Activated CD8-positive, alpha-beta T cell treated with anti-CD3 and anti-CD28 coated beads for 36 hours (primary cell): ENCODE measurements around the gene MAP4K3. TPM values are rescaled to one million over a fixed set of nuclear protein-coding genes. Genes with fewer than 3 reads are reported as not detected.

ENCODE experiments used
- ATAC-seq: fragments of 200-7000 bp; cut with Tn5 transposase; one replicate; pipeline ENCODE4 v1.10.0; 2021; ENCODE audit warnings: mild to moderate bottlenecking, moderate library complexity
- CTCF ChIA-PET: fragments of 350-600 bp; sonication (Branson Sonifier 250); formaldehyde crosslinking; loops from one replicate; lab custom pipeline; 2021; ENCODE audit warnings: antibody characterized with exemption; lab: Charles Lee
- POLR2A ChIA-PET: fragments of 350-600 bp; sonication (Branson Sonifier 250); formaldehyde crosslinking; loops from one replicate; lab custom pipeline; 2021; ENCODE audit warnings: antibody characterized with exemption; lab: Charles Lee
- DNase-seq: peaks from one replicate; pipeline ENCODE4 v3.0.0-alpha.2; 2020
- H3K27ac Mint-ChIP-seq: one replicate; pipeline ENCODE4 v1.8.0; 2021; ENCODE audit warnings: mild to moderate bottlenecking, mixed read lengths
- H3K27me3 Mint-ChIP-seq: one replicate; pipeline ENCODE4 v1.8.0; 2021; ENCODE audit warnings: mixed read lengths
- H3K36me3 Mint-ChIP-seq: one replicate; pipeline ENCODE4 v1.8.0; 2021; ENCODE audit warnings: low read depth, mixed read lengths
- H3K4me1 Mint-ChIP-seq: one replicate; pipeline ENCODE4 v1.8.0; 2021; ENCODE audit warnings: low read depth, mixed read lengths
- H3K4me3 Mint-ChIP-seq: one replicate; pipeline ENCODE4 v1.8.0; 2021; ENCODE audit warnings: mild to moderate bottlenecking, moderate library complexity, mixed read lengths
- H3K9me3 Mint-ChIP-seq: one replicate; pipeline ENCODE4 v1.8.0; 2021; ENCODE audit warnings: mixed read lengths
- intact Hi-C: fragments of 100-400 bp; cut with micrococcal nuclease; formaldehyde crosslinking; loops from one replicate; pipeline ENCODE4 v1.10.0; 2022
- total RNA-seq, 2 experiments: library from RNA; stranded (reverse); gene quantifications; one replicate each; pipeline ENCODE4 v1.2.3, GENCODE V29; 2021
- TF ChIP-seq, protein P1 (sequence below): fragments of 200-600 bp; IDR thresholded peaks from one replicate; pipeline ENCODE4 v1.8.0; 2022; ENCODE audit warnings: antibody characterized with exemption, mild to moderate bottlenecking

The MAP4K3 gene
- total RNA-seq, 2 experiments from 2014 or later = 6.5 to 12.5 TPM

DNA sequence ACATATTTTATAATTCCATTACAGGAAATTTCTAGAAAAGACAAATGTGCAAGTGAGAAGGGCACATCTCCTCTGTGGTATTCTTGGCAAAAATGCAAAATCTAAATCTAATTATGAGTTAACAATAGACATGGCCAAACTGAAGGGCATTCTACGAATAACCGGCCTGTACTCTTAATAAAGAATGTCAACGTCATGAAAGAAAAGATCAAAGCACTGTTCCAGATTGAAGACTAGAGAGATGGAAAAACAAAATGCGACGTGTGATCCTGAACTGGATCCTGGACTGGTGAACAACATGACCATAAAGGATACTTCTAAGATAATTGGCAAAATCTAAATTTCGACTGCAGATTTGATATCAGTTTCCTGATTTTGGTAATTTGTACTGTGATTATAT, 196.3 kb downstream of the MAP4K3 start:
- intact Hi-C loops = no loop called here
- no peak overlapping the region for H3K4me3 Mint-ChIP-seq
- H3K9me3 Mint-ChIP-seq = peaks cover 2% of the 10 kb centered on the region
- ATAC-seq (no peak), DNase-seq (no peak)
- H3K36me3 Mint-ChIP-seq = no peaks in the 10 kb centered on the region
- ChIA-PET CTCF (interaction anchor here (7.2 kb wide), 1 partner anchor 12 kb away, joined by 40 read pairs; no protein-coding TSS in a partner anchor), POLR2A (no interaction called here)
- no peaks in the 10 kb centered on the region for H3K27me3 Mint-ChIP-seq
- H3K27ac Mint-ChIP-seq = no peak overlapping the region
- TF ChIP-seq, protein P1, sequence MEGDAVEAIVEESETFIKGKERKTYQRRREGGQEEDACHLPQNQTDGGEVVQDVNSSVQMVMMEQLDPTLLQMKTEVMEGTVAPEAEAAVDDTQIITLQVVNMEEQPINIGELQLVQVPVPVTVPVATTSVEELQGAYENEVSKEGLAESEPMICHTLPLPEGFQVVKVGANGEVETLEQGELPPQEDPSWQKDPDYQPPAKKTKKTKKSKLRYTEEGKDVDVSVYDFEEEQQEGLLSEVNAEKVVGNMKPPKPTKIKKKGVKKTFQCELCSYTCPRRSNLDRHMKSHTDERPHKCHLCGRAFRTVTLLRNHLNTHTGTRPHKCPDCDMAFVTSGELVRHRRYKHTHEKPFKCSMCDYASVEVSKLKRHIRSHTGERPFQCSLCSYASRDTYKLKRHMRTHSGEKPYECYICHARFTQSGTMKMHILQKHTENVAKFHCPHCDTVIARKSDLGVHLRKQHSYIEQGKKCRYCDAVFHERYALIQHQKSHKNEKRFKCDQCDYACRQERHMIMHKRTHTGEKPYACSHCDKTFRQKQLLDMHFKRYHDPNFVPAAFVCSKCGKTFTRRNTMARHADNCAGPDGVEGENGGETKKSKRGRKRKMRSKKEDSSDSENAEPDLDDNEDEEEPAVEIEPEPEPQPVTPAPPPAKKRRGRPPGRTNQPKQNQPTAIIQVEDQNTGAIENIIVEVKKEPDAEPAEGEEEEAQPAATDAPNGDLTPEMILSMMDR = no peak
- peaks cover 18% of the 10 kb centered on the region for H3K4me1 Mint-ChIP-seq

DNA sequence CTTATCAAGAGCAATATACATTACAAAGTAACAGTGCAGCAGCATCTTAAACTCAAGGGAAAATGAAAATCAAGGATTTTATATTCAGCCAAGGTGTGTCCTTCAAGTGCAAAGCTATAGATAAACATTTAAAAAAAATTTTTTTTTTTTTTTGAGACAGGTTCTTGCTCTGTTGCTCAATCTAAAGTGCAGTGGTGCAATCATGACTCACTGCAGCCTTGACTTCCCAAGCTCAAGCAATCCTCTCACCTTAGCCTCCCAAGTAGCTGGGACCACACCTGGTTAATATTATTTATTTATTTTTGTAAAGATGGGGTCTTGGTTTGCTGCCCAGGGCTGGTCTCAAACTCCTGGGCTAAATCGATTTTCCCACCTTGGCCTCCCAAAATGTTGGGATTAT, 202.3 kb downstream of the MAP4K3 start:
- ATAC-seq (no peak), DNase-seq (no peak)
- H3K27ac Mint-ChIP-seq = no peak overlapping the region
- no peak overlapping the region for H3K4me3 Mint-ChIP-seq
- intact Hi-C loops = no loop called here
- ChIA-PET POLR2A (no interaction called here), CTCF (interaction anchor here (0.5 to 1.6 kb wide), 4 partner anchors 9 to 287 kb away, joined by 3 to 5 read pairs (median 4); no protein-coding TSS in a partner anchor)
- H3K27me3 Mint-ChIP-seq = peaks cover 1% of the 10 kb centered on the region
- H3K9me3 Mint-ChIP-seq = peaks cover 6% of the 10 kb centered on the region
- TF ChIP-seq, protein P1 = no peak
- H3K4me1 Mint-ChIP-seq = peaks cover 2% of the 10 kb centered on the region
- no peaks in the 10 kb centered on the region for H3K36me3 Mint-ChIP-seq

DNA sequence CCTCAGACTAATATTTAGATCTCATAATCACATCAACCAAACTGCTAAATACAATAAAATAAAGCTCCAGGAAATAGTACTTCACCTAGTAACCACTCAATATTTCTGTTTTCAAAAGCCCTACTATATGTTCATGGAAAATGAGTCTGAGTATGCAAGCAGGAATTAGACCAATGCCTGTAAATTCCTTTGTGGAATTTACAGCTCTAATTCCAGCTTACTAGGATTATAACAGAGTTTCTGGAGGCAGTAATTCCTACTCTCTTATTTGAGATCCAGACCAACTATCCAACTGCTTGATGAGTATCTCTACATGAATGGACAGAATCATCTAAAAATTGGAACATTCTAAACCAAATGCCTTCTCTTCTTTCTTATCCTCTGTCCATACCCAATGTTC, 204.9 kb downstream of the MAP4K3 start:
- no peak for DNase-seq
- H3K4me1 Mint-ChIP-seq = peaks cover 18% of the 10 kb centered on the region
- H3K4me3 Mint-ChIP-seq = no peak overlapping the region
- ATAC-seq = no peak
- intact Hi-C loops = no loop called here
- no peak overlapping the region for H3K27ac Mint-ChIP-seq
- peaks cover 1% of the 10 kb centered on the region for H3K27me3 Mint-ChIP-seq
- no peaks in the 10 kb centered on the region for H3K36me3 Mint-ChIP-seq
- peaks cover 6% of the 10 kb centered on the region for H3K9me3 Mint-ChIP-seq
- TF ChIP-seq, protein P1 = no peak
- ChIA-PET POLR2A (interaction anchor here (1.1 to 1.2 kb wide), 2 partner anchors 12 to 278 kb away, joined by 3 read pairs; partner anchors contain the start of gene CDKL4), CTCF (interaction anchor here (0.7 to 7.4 kb wide), 4 partner anchors 107 to 283 kb away, joined by 3 to 210 read pairs (median 4); no protein-coding TSS in a partner anchor)

DNA sequence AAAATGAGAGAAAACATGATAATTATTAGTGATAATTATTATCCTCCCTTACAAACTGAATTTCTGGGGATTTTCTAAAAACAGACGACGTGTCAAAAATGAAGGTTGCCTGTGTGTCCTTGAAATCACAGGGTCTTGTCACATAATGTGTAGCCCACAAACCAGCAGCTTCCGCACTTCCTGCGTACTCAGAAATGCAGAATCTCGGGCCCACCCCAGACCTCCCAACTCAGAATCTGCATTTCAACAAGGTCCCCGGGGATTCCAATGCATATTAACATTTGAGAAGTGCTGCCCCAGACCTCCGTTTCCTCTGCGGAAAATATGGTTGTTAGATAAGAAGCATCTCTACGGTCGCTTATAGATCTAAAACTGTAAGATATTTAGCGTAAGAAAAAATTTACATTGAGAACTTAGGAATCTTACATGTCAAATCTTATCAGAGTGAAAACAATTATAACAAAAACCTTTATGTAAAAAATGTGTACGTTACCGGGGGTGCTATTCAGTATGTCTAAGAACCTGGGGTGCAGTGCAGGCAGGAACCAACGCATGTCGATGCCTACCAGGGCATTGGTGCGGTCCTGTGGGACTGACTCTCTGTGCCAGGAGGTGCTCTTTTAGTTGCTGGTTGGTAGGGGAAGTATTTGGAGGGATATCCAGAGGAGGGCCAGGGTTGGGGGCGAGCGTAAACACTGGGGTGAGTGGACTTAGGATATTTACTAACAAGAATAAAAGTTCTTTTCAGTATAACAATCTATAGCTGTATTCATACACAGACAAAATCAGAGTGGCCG, 208.5 kb downstream of the MAP4K3 start:
- TF ChIP-seq, protein P1 = peak; percentile 28
- CTCF ChIA-PET = interaction anchor here (0.7 to 7.4 kb wide), 67 partner anchors 8 to 692 kb away, joined by 3 to 326 read pairs (median 4); partner anchors contain the start of genes CDKL4 and SOS1
- Mint-ChIP-seq H3K27me3 (no peaks in the 10 kb centered on the region), H3K9me3 (no peaks in the 10 kb centered on the region), H3K36me3 (no peaks in the 10 kb centered on the region), H3K4me3 (peak overlapping the region; percentile 56), H3K4me1 (peaks cover 41% of the 10 kb centered on the region), H3K27ac (peak overlapping the region; percentile 89)
- DNase-seq = peak; percentile 77
- intact Hi-C loops = loop anchor here (1.0 kb wide), 3 partner anchors 107 to 281 kb away; partner anchors contain the start of gene SOS1
- POLR2A ChIA-PET = interaction anchor here (0.7 to 3.2 kb wide), 8 partner anchors 12 to 119 kb away, joined by 3 to 19 read pairs (median 6); partner anchors contain the start of gene SOS1
- ATAC-seq = peak; percentile 73
